ENCODE measurements around the gene BAZ2B.

BAZ2B gene

GRCh38 chr2:159617100-159617499, 752 bp upstream of the BAZ2B start:
- TF ChIP-seq, protein P1, sequence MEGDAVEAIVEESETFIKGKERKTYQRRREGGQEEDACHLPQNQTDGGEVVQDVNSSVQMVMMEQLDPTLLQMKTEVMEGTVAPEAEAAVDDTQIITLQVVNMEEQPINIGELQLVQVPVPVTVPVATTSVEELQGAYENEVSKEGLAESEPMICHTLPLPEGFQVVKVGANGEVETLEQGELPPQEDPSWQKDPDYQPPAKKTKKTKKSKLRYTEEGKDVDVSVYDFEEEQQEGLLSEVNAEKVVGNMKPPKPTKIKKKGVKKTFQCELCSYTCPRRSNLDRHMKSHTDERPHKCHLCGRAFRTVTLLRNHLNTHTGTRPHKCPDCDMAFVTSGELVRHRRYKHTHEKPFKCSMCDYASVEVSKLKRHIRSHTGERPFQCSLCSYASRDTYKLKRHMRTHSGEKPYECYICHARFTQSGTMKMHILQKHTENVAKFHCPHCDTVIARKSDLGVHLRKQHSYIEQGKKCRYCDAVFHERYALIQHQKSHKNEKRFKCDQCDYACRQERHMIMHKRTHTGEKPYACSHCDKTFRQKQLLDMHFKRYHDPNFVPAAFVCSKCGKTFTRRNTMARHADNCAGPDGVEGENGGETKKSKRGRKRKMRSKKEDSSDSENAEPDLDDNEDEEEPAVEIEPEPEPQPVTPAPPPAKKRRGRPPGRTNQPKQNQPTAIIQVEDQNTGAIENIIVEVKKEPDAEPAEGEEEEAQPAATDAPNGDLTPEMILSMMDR (conservative IDR thresholded peaks at IDR 0.05; ENCODE audit: low read length), result no peak
- peak overlapping the region; percentile 74 for H3K4me3 ChIP-seq (ENCODE audit: low read length)
- no peak for DNase-seq (ENCODE audit: low read depth)

GRCh38 chr2:159615367-159616285, 722 bp downstream of the BAZ2B start:
- peak overlapping the region; percentile 74 for H3K4me3 ChIP-seq (ENCODE audit: low read length)
- DNase-seq (ENCODE audit: low read depth), result peak; percentile 91
- TF ChIP-seq, protein P1 (conservative IDR thresholded peaks at IDR 0.05; ENCODE audit: low read length), result no peak

DNA sequence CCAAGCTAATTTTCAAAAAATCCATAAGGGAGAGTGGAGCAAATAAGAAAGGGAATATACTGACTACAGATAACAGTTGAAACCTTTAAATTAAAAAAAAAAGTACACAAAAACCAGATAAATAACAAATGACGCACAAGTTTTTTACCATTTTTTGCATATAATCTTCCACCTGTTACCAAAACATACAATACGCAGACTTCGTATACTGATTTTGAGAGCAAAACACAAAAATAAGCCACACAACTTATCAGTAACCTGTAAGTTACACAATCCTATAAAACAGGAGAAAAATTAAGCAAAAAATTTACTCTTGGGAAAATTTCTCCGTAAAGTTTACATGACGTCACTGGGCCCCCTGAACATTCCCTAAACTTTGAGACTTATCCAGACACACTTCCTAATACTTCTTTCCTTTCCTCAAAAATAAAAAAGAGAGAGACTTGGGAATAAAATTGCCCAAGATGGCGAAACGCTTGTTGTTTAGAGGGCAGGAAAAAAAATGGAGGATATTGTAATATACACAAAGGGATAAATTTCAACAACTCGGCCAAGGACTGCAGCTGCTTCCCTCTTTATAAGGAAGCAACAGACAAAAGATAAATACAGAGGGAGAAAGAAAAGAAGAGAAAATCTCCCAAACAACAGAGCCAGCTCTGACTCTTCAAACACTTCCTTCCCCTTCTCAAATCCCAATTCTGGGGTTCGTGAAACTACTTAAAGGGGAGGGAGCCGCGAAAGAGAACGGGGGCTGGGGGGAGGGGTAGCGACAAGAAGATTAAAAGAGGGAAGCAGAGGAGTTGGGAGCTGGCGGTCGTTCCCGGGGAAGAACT, 1.6 kb downstream of the BAZ2B start:
- peak; percentile 70 for DNase-seq (ENCODE audit: low read depth)
- H3K4me3 ChIP-seq (ENCODE audit: low read length), result peak overlapping the region; percentile 74
- TF ChIP-seq, protein P1 (conservative IDR thresholded peaks at IDR 0.05; ENCODE audit: low read length), result no peak

DNA sequence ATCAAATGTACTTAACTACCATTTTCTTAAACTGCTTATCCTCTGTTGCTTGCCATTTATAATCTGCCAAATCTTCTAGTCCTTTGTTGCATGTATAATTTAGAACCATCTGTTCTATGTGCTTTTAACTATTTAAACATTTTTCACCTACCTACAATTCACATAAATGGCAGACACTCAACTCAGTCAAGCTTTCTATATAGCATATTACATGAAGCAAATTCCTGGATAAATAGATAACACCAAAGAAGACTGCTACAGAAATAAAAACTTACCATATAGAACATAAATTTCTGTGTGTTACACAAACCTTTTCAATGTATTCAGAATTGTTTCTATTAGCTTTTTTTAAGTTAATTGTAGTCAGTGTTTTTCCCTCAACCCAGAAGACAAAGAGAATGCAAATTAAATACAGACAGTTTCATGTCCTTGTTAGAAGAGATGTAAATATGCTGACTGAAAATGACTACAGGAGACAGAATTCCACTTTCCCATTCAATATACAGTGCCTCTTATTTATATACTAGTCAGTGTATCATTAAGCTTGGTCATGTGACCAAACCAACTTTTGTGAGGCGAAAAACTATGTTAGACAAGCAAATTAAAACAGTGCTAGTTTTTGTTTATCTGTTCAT, 2.6 kb downstream of the BAZ2B start:
- TF ChIP-seq, protein P1 (conservative IDR thresholded peaks at IDR 0.05; ENCODE audit: low read length), result no peak
- DNase-seq (ENCODE audit: low read depth), result peak; percentile 23
- peak overlapping the region; percentile 74 for H3K4me3 ChIP-seq (ENCODE audit: low read length)

GRCh38 chr2:159613091-159613490, 3.3 kb downstream of the BAZ2B start:
- no peak for DNase-seq (ENCODE audit: low read depth)
- H3K4me3 ChIP-seq (ENCODE audit: low read length), result peak overlapping the region; percentile 8
- TF ChIP-seq, protein P1 (conservative IDR thresholded peaks at IDR 0.05; ENCODE audit: low read length), result no peak

DNA sequence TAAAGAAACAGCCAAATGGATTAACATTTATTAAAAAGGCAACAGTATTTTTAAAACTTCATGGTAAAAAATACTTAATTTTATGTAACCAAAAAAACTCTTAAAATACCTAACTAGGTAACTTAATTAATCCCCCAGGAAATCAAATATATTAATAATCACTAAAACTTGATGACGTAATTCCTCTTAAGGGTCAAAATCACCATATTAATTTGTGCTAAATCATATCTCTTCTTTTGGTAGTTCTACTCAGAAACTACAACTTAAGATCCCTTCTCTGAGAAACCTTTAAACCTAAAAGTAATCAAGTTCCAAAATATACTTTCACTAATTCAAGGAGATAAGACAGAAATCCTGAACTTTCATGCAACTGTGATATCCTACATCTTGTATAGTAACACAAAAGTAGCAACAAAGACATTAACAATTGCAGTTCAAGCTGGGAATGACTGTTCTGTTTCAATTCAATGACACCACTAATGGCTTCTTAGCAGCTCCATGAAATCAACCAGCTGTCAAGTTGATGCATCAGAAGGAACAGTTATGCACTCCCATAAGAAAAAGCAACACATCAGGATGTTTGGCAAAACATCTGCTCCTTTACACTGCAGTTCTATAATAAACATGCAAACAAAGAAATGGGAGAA, 4.0 kb downstream of the BAZ2B start:
- DNase-seq (ENCODE audit: low read depth), result peak; percentile 16
- TF ChIP-seq, protein P1 (conservative IDR thresholded peaks at IDR 0.05; ENCODE audit: low read length), result no peak
- H3K4me3 ChIP-seq (ENCODE audit: low read length), result no peak overlapping the region
